VCaP (cell line): Measurements from ENCODE around the gene ATP13A2.
"Not testable (repeated sequence)": the region's sequence is repeated elsewhere in the genome, so short reads cannot be mapped to it uniquely, and the experiment has no call there.

Experiments used
- H3K27ac ChIP-seq: fragments of 450-650 bp; 2 replicates; pipeline ENCODE4 v1.5.1; 2017
- CTCF ChIP-seq: fragments of 450-650 bp; conservative IDR thresholded peaks from 2 replicates; pipeline ENCODE4 v1.5.1; 2017; ENCODE audit warnings: mild to moderate bottlenecking, moderate library complexity

Gene ATP13A2

DNA sequence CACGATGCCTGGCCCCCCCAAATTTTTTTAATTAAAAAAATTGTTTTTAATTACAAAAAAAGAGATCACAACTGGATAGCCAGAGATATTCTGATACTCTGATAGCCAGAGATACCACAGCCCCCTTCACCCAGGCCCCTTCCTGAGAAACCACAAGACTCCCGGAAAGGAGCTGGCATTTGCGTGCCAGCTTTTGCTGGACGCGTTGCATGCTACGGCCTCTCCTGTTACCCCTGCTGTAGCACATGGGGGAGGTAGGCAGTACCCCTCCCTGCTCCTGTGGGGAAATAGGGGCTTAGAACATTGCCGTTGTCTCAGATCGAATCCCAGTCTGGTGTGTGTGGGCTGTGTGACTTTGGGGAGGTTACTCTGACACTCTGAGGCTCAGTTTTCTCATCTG lies 54.0 kb downstream of the ATP13A2 start:
- no peak for TF ChIP-seq CTCF
- H3K27ac ChIP-seq = no peak overlapping the region

DNA sequence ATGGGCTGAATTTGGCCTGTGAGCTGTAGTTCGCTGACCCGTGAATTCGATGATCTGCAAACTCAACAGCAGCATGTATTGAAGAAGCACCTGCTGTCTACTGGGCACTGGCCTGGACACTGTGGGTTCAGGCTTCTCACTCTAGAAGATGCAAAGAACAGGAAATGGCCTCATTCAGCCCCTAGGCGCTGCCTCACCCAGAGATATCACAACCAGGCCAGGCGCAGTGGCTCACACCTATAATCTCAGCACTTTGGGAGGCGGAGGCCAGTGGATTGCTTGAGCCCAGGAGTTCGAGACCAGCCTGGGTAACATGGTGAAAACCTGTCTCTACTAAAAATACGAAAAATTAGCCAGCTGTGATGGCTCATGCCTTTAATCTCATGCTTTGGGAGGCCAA lies 55.0 kb downstream of the ATP13A2 start:
- TF ChIP-seq CTCF = no peak
- H3K27ac ChIP-seq = no peak overlapping the region

- TF ChIP-seq CTCF = no peak
- no peak overlapping the region for H3K27ac ChIP-seq
Observed at GRCh38 chr1:16955186-16955585, 56.5 kb downstream of the ATP13A2 start.

DNA sequence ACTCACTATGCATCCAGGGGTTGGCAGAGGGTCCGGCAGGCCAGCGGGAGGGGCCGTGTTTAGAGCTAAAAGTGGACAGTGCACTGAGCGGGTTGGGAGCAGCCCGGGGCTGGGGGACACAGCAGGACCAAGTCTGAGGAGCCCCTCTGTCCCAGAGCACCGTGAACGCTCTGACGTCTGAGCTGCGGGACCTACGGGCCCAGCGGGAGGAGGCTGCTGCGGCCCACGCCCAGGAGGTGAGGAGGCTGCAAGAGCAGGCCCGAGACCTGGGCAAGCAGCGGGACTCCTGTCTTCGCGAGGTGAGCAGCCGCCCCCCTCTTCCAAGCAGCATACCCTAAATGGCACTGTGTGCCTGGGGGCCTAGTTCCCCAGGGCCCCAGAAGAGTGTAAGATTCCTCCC lies 57.1 kb downstream of the ATP13A2 start:
- no peak overlapping the region for H3K27ac ChIP-seq
- TF ChIP-seq CTCF = no peak

DNA sequence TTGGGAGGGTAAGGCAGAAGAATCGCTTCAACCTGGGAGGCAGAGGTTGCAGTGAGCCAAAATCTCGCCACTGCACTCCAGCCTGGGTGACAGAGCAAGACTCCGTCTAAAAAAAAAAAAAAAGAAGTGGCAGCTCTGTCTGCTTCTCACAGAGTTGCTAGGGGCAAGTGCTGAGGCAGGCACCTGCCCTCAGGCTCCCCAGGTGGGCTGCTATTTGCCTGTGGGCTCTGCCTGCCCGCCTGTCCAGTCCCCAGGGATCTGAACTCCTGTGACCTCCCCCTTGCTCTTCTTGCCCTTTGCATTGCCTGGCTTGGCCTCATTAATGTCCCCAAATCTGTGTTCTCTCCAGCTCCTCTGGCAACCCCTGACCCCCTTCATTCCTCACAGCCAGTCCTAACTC lies 59.4 kb downstream of the ATP13A2 start:
- H3K27ac ChIP-seq = not testable (repeated sequence)

- peak overlapping the region; percentile 61 for H3K27ac ChIP-seq
Observed at GRCh38 chr1:16949026-16949425, 62.7 kb downstream of the ATP13A2 start.

DNA sequence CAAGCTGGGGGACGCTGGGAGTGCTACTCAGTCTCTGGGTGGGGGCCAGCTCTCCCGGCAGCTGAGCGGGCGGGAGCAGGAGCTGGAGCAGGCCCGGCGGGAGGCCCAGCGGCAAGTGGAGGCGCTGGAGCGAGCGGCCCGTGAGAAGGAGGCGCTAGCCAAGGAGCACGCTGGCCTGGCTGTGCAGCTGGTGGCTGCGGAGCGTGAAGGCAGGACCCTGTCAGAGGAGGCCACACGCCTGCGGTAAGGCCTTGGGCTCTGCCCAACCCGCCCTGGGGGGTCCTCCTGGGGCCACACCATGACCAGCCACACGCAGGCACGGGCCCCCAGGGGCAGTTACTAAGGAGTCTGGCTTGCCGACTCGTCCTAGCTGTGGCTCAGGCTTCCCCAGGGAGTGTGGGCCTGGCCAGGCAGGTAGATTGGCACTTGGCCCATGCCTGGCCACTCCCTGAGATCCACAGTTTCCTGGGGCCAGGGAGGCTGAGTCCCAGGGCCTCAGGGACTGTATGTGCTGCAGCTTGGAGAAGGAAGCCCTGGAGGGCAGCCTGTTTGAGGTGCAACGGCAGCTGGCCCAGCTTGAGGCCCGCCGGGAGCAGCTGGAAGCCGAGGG lies 63.3 kb downstream of the ATP13A2 start:
- peak overlapping the region; percentile 61 for H3K27ac ChIP-seq

- H3K27ac ChIP-seq = no peak overlapping the region
- TF ChIP-seq CTCF = no peak
Observed at GRCh38 chr1:16946646-16947045, 65.1 kb downstream of the ATP13A2 start.

GRCh38 chr1:16946185-16946584 lies 65.5 kb downstream of the ATP13A2 start:
- not testable (repeated sequence) for H3K27ac ChIP-seq

DNA sequence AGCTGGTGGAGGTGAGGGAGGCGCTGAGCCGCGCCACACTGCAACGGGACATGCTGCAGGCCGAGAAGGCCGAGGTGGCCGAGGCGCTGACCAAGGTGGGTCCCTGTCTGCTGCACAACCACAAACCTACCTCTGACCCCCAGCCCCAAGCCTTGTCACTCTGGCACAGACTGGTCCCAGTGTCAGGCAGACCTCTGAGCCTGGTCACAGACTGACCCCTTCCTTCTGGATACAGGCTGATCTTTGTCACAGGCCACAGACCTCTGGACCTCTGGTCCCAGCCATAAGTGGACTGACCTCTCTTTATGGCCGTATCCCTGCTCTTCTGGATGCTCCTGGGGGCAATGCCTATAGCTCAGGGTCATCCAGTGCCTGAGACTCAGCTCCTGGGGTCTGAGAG lies 66.2 kb downstream of the ATP13A2 start:
- not testable (repeated sequence) for H3K27ac ChIP-seq

DNA sequence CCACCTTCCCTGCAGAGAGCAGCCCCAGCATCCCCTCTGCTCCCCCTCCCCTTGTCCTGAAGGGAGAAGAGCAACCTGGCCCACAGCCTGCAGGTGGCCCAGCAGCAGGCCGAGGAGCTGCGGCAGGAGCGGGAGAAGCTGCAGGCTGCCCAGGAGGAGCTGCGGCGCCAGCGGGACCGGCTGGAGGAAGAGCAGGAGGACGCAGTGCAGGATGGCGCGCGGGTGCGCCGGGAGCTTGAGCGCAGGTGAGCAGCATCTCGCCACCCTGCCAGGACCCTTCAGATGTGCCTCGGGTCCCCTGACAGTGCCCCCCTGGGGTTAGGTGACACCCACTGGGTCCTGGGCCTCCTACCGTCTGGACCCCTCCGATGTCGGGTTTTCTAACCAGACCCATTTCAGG lies 67.7 kb downstream of the ATP13A2 start:
- no peak overlapping the region for H3K27ac ChIP-seq
- TF ChIP-seq CTCF = no peak

DNA sequence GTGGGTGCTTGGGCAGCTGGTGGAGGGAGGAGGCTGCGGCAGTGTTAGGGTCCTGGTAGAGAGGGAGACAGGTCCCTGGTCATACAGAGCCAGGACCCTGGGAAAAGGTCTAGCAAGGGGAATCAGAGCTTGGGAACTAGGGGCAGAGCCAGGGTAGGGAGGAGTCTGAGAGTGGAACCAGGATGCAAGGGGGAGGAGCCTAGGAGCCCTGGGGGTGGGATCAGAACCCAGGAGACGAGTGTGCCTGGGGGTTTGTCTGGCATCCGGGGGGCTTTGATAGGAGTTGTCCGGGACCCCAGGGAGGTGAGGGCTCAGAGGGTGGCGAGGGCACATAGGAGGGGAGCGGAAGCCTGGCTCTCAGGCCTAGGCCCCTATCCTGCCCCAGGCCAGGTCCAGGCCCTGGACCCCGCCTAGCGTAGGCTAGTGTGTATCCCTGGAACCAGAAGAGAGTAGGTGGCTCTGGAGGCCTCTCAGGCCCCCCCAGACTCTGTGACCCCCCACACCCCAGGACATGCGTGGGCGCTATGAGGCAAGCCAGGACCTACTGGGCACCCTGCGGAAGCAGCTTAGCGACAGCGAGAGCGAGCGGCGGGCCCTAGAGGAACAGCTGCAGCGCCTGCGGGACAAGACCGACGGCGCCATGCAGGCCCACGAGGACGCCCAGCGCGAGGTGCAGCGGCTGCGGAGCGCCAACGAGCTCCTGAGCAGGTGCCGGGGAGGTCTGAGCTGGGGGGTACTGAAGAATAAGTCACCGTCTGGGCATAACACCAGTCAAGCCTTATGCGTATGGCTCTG lies 72.1 kb downstream of the ATP13A2 start:
- not testable (repeated sequence) for H3K27ac ChIP-seq
